BE2C (cell line): ENCODE measurements around the gene TECPR2.

Experiments used
- DNase-seq: peaks from one replicate; pipeline ENCODE4 v3.0.0-alpha.2; 2020
- H3K27me3 ChIP-seq: fragments of 250-450 bp; sonication (Bioruptor Pico); 2 replicates; pipeline ENCODE4 v1.5.1; 2020; ENCODE audit warnings: mild to moderate bottlenecking
- H3K36me3 ChIP-seq: fragments of 250-450 bp; sonication (Bioruptor Pico); 2 replicates; pipeline ENCODE4 v1.5.1; 2020; ENCODE audit warnings: mild to moderate bottlenecking
- H3K4me1 ChIP-seq: fragments of 250-450 bp; sonication (Bioruptor Pico); 2 replicates; pipeline ENCODE4 v1.5.1; 2020
- H3K4me3 ChIP-seq: 2 replicates; pipeline ENCODE4 v1.5.1; 2011; ENCODE audit warnings: low read depth, low read length
- H3K9me3 ChIP-seq: fragments of 250-450 bp; sonication (Bioruptor Pico); 2 replicates; pipeline ENCODE4 v1.5.1; 2020
- TF ChIP-seq, protein P1 (sequence below): IDR thresholded peaks from 2 replicates; pipeline ENCODE4 v1.5.1; 2012; ENCODE audit warnings: mild to moderate bottlenecking, low read depth, low read length

Gene TECPR2

DNA sequence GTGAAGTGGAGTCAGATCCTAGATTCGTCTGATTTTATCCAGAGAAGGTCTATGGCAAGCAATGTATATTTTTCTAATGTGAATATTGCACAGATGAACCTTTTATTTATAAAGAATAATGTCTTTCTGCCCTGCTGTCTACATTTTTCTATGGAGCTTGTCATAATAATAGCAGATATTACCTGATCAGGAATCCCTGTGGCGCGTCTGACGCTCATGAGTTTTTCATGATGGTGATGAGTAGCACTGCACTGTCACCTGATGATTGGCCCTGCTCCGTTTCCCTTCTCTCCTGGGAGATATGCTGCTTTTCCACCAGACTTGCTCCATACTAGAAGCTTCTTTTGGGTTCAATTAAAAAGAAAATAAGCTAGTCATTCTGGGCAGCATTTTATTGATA is 20.5 kb upstream of the TECPR2 start:
- no peaks in the 10 kb centered on the region for H3K9me3 ChIP-seq
- DNase-seq: no peak
- TF ChIP-seq, protein P1, sequence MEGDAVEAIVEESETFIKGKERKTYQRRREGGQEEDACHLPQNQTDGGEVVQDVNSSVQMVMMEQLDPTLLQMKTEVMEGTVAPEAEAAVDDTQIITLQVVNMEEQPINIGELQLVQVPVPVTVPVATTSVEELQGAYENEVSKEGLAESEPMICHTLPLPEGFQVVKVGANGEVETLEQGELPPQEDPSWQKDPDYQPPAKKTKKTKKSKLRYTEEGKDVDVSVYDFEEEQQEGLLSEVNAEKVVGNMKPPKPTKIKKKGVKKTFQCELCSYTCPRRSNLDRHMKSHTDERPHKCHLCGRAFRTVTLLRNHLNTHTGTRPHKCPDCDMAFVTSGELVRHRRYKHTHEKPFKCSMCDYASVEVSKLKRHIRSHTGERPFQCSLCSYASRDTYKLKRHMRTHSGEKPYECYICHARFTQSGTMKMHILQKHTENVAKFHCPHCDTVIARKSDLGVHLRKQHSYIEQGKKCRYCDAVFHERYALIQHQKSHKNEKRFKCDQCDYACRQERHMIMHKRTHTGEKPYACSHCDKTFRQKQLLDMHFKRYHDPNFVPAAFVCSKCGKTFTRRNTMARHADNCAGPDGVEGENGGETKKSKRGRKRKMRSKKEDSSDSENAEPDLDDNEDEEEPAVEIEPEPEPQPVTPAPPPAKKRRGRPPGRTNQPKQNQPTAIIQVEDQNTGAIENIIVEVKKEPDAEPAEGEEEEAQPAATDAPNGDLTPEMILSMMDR: no peak
- no peaks in the 10 kb centered on the region for H3K27me3 ChIP-seq
- H3K4me1 ChIP-seq: no peaks in the 10 kb centered on the region
- H3K36me3 ChIP-seq: peaks cover 39% of the 10 kb centered on the region
- H3K4me3 ChIP-seq: no peak overlapping the region

GRCh38 chr14:102344084-102344483 is 18.7 kb upstream of the TECPR2 start:
- Histone ChIP-seq H3K4me3 (no peak overlapping the region), H3K27me3 (no peaks in the 10 kb centered on the region), H3K36me3 (peaks cover 52% of the 10 kb centered on the region), H3K4me1 (no peaks in the 10 kb centered on the region), H3K9me3 (no peaks in the 10 kb centered on the region)
- TF ChIP-seq, protein P1: no peak
- DNase-seq: no peak

GRCh38 chr14:102344485-102344884 is 18.3 kb upstream of the TECPR2 start:
- H3K27me3 ChIP-seq: no peaks in the 10 kb centered on the region
- no peaks in the 10 kb centered on the region for H3K9me3 ChIP-seq
- H3K4me1 ChIP-seq: no peaks in the 10 kb centered on the region
- peaks cover 55% of the 10 kb centered on the region for H3K36me3 ChIP-seq
- DNase-seq: no peak
- no peak overlapping the region for H3K4me3 ChIP-seq
- TF ChIP-seq, protein P1: no peak

DNA sequence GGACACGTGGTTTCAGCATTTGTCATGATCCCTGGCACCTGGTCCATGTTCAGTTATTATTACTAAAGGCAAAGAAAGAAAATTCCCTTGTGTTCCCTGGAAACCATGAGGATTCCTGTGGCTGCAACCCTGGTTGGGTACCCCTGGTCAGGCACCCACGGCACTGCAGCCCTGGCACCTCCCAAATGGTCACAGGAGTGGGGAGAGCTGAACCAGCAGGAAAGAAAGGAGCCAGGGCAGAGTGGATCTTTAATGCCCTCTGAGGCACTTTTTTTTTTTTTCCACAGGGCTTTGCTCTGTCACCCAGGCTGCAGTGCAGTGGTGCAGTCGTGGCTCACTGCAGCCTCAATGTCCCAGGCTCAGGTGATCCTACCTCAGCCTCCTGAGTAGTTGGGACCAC is 17.5 kb upstream of the TECPR2 start:
- DNase-seq: no peak
- H3K36me3 ChIP-seq: peaks cover 59% of the 10 kb centered on the region
- no peaks in the 10 kb centered on the region for H3K9me3 ChIP-seq
- H3K27me3 ChIP-seq: no peaks in the 10 kb centered on the region
- TF ChIP-seq, protein P1: no peak
- no peak overlapping the region for H3K4me3 ChIP-seq
- no peaks in the 10 kb centered on the region for H3K4me1 ChIP-seq

DNA sequence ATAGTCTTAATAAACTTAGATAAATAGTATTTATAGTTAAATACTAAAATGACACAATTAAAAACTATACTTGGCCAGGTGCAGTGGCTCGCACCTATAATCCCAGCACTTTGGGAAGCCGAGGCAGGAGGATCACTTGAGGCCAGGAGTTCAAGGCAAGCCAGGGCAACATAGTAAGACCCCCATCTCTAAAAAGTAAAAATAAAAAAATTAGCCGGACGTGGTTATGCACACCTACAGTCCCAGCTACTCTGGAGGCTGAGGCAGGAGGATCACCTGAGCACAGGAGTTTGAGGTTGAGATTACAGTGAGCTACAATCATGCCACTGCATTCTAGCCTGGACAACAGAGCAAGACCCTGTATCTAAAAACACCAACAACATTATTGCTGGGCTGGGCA is 16.1 kb upstream of the TECPR2 start:
- Histone ChIP-seq H3K4me3 (no peak overlapping the region), H3K36me3 (peaks cover 56% of the 10 kb centered on the region), H3K9me3 (no peaks in the 10 kb centered on the region), H3K27me3 (no peaks in the 10 kb centered on the region), H3K4me1 (no peaks in the 10 kb centered on the region)
- TF ChIP-seq, protein P1: no peak
- DNase-seq: no peak

- no peak for DNase-seq
- Histone ChIP-seq H3K4me1 (no peaks in the 10 kb centered on the region), H3K9me3 (no peaks in the 10 kb centered on the region), H3K36me3 (peaks cover 52% of the 10 kb centered on the region), H3K4me3 (no peak overlapping the region), H3K27me3 (no peaks in the 10 kb centered on the region)
- TF ChIP-seq, protein P1: no peak
These were observed 14.4 kb upstream of the TECPR2 start for GRCh38 chr14:102348376-102348775.
